Fibroblast of villous mesenchyme (primary cell): ENCODE data around the gene SAPCD1. TPM values are rescaled to one million over a fixed set of nuclear protein-coding genes. Genes with fewer than 3 reads are reported as not detected.

Source experiments
- DNase-seq: peaks from one replicate; pipeline ENCODE4 v3.0.0-alpha.2; 2010; ENCODE audit warnings: low read depth
- H3K4me3 ChIP-seq: 2 replicates; pipeline ENCODE4 v1.5.1; 2011; ENCODE audit warnings: low read depth, mild to moderate bottlenecking, low read length
- CTCF ChIP-seq: IDR thresholded peaks from 2 replicates; pipeline ENCODE4 v1.5.1; 2012; ENCODE audit warnings: low read depth, mild to moderate bottlenecking, low read length; ENCODE audit not compliant: insufficient read depth
- total RNA-seq: library from RNA; depleted of rRNA; stranded (reverse); fragments of >200 nt; gene quantifications from 2 replicates; pipeline ENCODE4 v1.2.3, GENCODE V29; 2012

Gene SAPCD1
- total RNA-seq, 1 donor = 0.43 TPM

DNA sequence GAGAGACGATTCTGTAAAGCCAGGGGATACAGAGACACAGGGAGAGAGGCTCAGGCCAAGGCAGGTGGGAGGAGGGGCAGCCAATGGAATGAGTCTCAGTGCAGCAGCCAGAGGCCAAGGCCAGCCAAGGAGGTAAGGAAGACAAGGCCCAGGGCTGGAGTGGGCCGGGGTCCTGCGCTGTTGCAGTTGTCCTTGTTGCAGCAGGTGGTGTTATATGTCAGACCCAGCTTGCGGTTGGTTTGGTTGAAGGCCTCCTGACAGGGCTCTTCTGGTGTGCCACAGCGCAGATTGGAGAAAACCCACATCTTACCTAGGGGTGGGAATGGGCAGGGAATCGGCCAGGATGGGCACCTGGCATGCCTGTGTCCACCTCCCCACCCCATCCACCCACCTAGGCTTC, 43.5 kb upstream of the SAPCD1 start:
- no peak for DNase-seq
- TF ChIP-seq CTCF = no peak

DNA sequence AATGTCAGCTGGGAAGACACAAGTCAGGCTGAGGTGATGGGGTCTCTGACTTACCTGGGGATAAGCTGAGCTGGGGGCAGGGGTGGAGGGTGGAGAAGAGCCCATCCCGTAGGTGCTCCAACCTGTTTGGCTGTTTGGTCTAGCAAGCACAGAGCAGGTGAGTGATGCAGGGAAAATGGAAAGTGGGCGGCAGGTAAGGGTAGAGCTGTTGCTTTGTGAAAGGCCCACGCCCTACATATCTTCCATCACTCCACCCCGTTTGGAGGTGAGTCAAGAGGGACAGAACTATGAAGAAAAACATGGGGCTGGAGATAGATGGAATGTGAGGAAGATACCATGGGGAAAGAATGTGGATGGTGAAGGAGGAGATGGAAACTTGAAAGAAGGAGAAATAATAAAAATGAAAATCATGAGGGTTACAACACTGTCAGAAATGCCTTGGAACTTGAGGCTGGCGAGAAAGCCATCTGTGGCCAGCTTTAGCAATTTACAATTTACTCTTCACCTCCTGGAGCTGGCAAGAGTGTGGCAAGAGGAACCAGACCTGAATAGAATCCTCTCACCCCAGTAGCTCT, 42.2 kb upstream of the SAPCD1 start:
- TF ChIP-seq CTCF = no peak
- no peak for DNase-seq
- H3K4me3 ChIP-seq = no peak overlapping the region

More for the DNA sequence above, 43.5 kb upstream of the SAPCD1 start:
- no peak overlapping the region for H3K4me3 ChIP-seq

DNA sequence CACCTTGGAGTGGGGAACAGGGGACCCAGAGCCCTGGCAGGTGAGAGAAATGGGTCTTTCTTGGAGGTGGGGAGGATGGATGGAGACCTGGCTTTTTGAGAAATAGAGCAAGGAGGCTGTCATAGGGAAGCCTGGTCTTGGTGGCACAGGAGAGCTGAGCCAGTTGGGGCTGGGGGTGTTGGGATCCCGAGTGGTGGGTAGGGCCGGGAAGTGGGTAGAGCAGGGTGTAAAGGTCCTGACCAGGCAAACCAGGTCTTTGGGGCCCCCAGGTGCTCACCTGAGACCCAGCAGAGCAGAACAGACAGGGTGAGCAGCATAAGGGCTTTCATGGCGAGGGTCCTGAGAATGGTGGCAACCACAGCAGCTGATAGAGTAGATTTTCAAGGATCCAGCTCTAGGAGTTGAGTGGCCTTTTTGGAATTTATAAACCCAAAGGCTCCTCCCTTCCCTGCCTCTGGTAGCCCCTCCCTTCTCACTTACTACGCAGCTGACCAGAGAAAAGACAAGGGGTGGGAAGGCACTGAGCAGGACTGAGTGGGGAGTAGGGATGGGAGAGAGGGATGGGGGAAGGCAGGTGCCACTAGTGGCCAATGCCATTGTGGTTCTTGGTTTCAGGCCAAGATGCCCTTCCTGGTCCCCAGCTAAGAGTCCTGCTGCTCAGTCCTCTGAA, 41.0 kb upstream of the SAPCD1 start, which contains the start of gene LY6G6C:
LY6G6C (minus strand) TSS at position 396 of the 670 bp plus-strand sequence; CDS start at position 329, 67 bp downstream.
- H3K4me3 ChIP-seq = no peak within 1 kb of the TSS
- no peak for TF ChIP-seq CTCF
- DNase-seq = no peak

GRCh38 chr6:31722173-31722572, 40.3 kb upstream of the SAPCD1 start:
- no peak for TF ChIP-seq CTCF
- H3K4me3 ChIP-seq = no peak overlapping the region
- no peak for DNase-seq

DNA sequence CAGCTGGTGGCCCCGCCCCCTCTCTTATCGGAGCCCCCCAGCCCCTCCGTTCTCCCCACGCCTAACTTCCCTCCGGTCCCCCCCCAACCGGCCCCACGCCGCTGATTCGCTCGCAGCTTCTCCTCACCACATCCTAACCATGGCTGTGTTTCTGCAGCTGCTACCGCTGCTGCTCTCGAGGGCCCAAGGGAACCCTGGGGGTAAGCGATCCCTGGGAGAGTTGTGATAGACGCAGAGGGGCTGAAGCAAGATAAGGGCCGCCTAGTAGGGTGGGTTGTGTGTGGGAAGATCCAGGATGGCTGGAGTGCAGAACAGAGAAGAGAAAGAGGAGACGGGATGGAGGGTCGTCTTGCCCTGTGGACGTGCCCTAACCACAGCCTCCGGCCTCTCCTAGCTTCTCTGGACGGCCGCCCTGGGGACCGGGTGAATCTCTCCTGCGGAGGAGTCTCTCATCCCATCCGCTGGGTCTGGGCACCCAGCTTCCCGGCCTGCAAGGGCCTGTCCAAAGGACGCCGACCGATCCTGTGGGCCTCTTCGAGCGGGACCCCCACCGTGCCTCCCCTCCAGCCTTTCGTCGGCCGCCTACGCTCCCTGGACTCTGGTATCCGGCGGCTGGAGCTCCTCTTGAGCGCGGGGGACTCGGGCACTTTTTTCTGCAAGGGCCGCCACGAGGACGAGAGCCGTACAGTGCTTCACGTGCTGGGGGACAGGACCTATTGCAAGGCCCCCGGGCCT, 39.0 kb upstream of the SAPCD1 start, which contains the start of gene MPIG6B:
MPIG6B (plus strand) TSS at position 129 of the 735 bp plus-strand sequence; CDS start at position 140, 11 bp downstream.
- no peak within 1 kb of the TSS for H3K4me3 ChIP-seq
- no peak for TF ChIP-seq CTCF
- DNase-seq = no peak

- no peak for DNase-seq
- no peak overlapping the region for H3K4me3 ChIP-seq
- no peak for TF ChIP-seq CTCF
Observed at GRCh38 chr6:31723980-31724691, 38.3 kb upstream of the SAPCD1 start.
